Measurements from ENCODE around the gene RPS6KC1.

DNA sequence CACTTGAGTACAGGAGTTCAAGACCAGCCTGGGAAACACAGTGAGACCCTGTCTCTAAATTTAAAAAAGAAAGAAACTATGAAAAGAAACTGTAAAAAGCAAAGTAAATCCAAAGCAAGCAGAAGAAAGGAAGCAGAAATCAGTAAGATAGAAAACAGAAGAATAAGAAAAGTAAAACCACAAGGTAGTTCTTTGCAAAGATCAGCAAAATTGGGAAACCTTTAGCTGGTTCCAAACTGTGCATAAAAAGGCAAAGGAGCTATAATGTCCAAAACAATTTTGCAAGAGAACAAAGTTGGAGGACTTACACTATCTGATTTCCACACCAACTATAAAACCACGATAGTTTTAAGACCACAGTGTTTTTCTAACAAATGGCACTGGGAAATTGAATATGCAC lies 218.8 kb downstream of the RPS6KC1 start:
- TF ChIP-seq MEF2A (IDR thresholded peaks at IDR 0.05; ENCODE audit: control insufficient read depth, low read depth, low read length): no peak
- TF ChIP-seq TOE1 (IDR thresholded peaks at IDR 0.05; ENCODE audit: borderline replicate concordance): no peak
- no peak for TF ChIP-seq TOE1 (CRISPR knock-in tag; IDR thresholded peaks at IDR 0.05; ENCODE audit: borderline replicate concordance, low read depth)
- TF ChIP-seq BRD4 (IDR thresholded peaks at IDR 0.05): no peak
- TF ChIP-seq MTA3 (IDR thresholded peaks at IDR 0.05; ENCODE audit: borderline replicate concordance): no peak
- no peak for TF ChIP-seq XRCC5 (IDR thresholded peaks at IDR 0.05; ENCODE audit: low read depth, low read length)
- TF ChIP-seq, protein P1, sequence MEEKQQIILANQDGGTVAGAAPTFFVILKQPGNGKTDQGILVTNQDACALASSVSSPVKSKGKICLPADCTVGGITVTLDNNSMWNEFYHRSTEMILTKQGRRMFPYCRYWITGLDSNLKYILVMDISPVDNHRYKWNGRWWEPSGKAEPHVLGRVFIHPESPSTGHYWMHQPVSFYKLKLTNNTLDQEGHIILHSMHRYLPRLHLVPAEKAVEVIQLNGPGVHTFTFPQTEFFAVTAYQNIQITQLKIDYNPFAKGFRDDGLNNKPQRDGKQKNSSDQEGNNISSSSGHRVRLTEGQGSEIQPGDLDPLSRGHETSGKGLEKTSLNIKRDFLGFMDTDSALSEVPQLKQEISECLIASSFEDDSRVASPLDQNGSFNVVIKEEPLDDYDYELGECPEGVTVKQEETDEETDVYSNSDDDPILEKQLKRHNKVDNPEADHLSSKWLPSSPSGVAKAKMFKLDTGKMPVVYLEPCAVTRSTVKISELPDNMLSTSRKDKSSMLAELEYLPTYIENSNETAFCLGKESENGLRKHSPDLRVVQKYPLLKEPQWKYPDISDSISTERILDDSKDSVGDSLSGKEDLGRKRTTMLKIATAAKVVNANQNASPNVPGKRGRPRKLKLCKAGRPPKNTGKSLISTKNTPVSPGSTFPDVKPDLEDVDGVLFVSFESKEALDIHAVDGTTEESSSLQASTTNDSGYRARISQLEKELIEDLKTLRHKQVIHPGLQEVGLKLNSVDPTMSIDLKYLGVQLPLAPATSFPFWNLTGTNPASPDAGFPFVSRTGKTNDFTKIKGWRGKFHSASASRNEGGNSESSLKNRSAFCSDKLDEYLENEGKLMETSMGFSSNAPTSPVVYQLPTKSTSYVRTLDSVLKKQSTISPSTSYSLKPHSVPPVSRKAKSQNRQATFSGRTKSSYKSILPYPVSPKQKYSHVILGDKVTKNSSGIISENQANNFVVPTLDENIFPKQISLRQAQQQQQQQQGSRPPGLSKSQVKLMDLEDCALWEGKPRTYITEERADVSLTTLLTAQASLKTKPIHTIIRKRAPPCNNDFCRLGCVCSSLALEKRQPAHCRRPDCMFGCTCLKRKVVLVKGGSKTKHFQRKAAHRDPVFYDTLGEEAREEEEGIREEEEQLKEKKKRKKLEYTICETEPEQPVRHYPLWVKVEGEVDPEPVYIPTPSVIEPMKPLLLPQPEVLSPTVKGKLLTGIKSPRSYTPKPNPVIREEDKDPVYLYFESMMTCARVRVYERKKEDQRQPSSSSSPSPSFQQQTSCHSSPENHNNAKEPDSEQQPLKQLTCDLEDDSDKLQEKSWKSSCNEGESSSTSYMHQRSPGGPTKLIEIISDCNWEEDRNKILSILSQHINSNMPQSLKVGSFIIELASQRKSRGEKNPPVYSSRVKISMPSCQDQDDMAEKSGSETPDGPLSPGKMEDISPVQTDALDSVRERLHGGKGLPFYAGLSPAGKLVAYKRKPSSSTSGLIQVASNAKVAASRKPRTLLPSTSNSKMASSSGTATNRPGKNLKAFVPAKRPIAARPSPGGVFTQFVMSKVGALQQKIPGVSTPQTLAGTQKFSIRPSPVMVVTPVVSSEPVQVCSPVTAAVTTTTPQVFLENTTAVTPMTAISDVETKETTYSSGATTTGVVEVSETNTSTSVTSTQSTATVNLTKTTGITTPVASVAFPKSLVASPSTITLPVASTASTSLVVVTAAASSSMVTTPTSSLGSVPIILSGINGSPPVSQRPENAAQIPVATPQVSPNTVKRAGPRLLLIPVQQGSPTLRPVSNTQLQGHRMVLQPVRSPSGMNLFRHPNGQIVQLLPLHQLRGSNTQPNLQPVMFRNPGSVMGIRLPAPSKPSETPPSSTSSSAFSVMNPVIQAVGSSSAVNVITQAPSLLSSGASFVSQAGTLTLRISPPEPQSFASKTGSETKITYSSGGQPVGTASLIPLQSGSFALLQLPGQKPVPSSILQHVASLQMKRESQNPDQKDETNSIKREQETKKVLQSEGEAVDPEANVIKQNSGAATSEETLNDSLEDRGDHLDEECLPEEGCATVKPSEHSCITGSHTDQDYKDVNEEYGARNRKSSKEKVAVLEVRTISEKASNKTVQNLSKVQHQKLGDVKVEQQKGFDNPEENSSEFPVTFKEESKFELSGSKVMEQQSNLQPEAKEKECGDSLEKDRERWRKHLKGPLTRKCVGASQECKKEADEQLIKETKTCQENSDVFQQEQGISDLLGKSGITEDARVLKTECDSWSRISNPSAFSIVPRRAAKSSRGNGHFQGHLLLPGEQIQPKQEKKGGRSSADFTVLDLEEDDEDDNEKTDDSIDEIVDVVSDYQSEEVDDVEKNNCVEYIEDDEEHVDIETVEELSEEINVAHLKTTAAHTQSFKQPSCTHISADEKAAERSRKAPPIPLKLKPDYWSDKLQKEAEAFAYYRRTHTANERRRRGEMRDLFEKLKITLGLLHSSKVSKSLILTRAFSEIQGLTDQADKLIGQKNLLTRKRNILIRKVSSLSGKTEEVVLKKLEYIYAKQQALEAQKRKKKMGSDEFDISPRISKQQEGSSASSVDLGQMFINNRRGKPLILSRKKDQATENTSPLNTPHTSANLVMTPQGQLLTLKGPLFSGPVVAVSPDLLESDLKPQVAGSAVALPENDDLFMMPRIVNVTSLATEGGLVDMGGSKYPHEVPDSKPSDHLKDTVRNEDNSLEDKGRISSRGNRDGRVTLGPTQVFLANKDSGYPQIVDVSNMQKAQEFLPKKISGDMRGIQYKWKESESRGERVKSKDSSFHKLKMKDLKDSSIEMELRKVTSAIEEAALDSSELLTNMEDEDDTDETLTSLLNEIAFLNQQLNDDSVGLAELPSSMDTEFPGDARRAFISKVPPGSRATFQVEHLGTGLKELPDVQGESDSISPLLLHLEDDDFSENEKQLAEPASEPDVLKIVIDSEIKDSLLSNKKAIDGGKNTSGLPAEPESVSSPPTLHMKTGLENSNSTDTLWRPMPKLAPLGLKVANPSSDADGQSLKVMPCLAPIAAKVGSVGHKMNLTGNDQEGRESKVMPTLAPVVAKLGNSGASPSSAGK (IDR thresholded peaks at IDR 0.05): no peak
- no peak for TF ChIP-seq HDAC8 (tag; IDR thresholded peaks at IDR 0.05)
- no peak for TF ChIP-seq POLR2A (conservative IDR thresholded peaks at IDR 0.05)
- TF ChIP-seq, protein P2, sequence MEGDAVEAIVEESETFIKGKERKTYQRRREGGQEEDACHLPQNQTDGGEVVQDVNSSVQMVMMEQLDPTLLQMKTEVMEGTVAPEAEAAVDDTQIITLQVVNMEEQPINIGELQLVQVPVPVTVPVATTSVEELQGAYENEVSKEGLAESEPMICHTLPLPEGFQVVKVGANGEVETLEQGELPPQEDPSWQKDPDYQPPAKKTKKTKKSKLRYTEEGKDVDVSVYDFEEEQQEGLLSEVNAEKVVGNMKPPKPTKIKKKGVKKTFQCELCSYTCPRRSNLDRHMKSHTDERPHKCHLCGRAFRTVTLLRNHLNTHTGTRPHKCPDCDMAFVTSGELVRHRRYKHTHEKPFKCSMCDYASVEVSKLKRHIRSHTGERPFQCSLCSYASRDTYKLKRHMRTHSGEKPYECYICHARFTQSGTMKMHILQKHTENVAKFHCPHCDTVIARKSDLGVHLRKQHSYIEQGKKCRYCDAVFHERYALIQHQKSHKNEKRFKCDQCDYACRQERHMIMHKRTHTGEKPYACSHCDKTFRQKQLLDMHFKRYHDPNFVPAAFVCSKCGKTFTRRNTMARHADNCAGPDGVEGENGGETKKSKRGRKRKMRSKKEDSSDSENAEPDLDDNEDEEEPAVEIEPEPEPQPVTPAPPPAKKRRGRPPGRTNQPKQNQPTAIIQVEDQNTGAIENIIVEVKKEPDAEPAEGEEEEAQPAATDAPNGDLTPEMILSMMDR (IDR thresholded peaks at IDR 0.05 in 2 of 3, conservative IDR thresholded peaks at IDR 0.05 in 1 of 3; ENCODE audit: insufficient read depth in 2 of 3, low read depth in 1 of 3, low read length in 3 of 3): no peak

Data from K562 (cell line).